ENCODE data around the gene DYSF. TPM values are rescaled to one million over a fixed set of nuclear protein-coding genes. Genes with fewer than 3 reads are reported as not detected.

DYSF gene
- total RNA-seq, 4 donors from 2014 or later: 17.4 to 40.7 (median 18.5) TPM

- intact Hi-C loops (cut with DNase I): no loop called here
- WGBS: 90% methylated on average over 6 of the region's 6 CpGs
- no peak for DNase-seq (ENCODE audit: extremely low spot score)
- Histone ChIP-seq H3K9me3 (no peaks in the 10 kb centered on the region), H3K27me3 (no peaks in the 10 kb centered on the region), H3K27ac (replicated peaks in 1 of 4) (no peak overlapping the region), H3K36me3 (peaks cover 0 to 56% (median 46%) of the 10 kb centered on the region in 4 donors), H3K4me3 (no peak overlapping the region), H3K4me1 (no peaks in the 10 kb centered on the region)
- TF ChIP-seq POLR2A (IDR thresholded peaks at IDR 0.05; ENCODE audit: low read depth) (no peak), CTCF (IDR thresholded peaks at IDR 0.05) (no peak), POLR2AphosphoS5 (IDR thresholded peaks at IDR 0.05) (no peak), EP300 (IDR thresholded peaks at IDR 0.05) (no peak)
These were observed 227.6 kb downstream of the DYSF start for GRCh38 chr2:71680925-71681324.

GRCh38 chr2:71681626-71682025 is 228.3 kb downstream of the DYSF start:
- WGBS: 93% methylated on average over 4 of the region's 5 CpGs
- no peak for DNase-seq (ENCODE audit: extremely low spot score)
- H3K27ac ChIP-seq (replicated peaks in 1 of 4): no peak overlapping the region
- no peaks in the 10 kb centered on the region for H3K9me3 ChIP-seq
- H3K36me3 ChIP-seq: peaks cover 0 to 63% (median 50%) of the 10 kb centered on the region in 4 donors
- no peaks in the 10 kb centered on the region for H3K27me3 ChIP-seq
- intact Hi-C loops (cut with DNase I): no loop called here
- H3K4me1 ChIP-seq: no peaks in the 10 kb centered on the region
- H3K4me3 ChIP-seq: no peak overlapping the region
- TF ChIP-seq CTCF (IDR thresholded peaks at IDR 0.05) (no peak), POLR2A (IDR thresholded peaks at IDR 0.05; ENCODE audit: low read depth) (no peak), EP300 (IDR thresholded peaks at IDR 0.05) (no peak), POLR2AphosphoS5 (IDR thresholded peaks at IDR 0.05) (no peak)

- Histone ChIP-seq H3K36me3 (peaks cover 0 to 69% (median 55%) of the 10 kb centered on the region in 4 donors), H3K9me3 (no peaks in the 10 kb centered on the region), H3K27me3 (no peaks in the 10 kb centered on the region), H3K27ac (replicated peaks in 1 of 4) (no peak overlapping the region), H3K4me3 (no peak overlapping the region), H3K4me1 (no peaks in the 10 kb centered on the region)
- no peak for DNase-seq (ENCODE audit: extremely low spot score)
- intact Hi-C loops (cut with DNase I): no loop called here
- no peak for TF ChIP-seq EP300 (IDR thresholded peaks at IDR 0.05)
- WGBS: 98% methylated on average over 11 of the region's 11 CpGs
These were observed 229.0 kb downstream of the DYSF start for GRCh38 chr2:71682341-71682740.

- TF ChIP-seq POLR2A (IDR thresholded peaks at IDR 0.05; ENCODE audit: low read depth) (no peak), EP300 (IDR thresholded peaks at IDR 0.05) (no peak), POLR2AphosphoS5 (IDR thresholded peaks at IDR 0.05) (no peak), CTCF (IDR thresholded peaks at IDR 0.05) (no peak)
- peaks cover 0 to 75% (median 63%) of the 10 kb centered on the region in 4 donors for H3K36me3 ChIP-seq
- H3K4me1 ChIP-seq: no peaks in the 10 kb centered on the region
- no peak for DNase-seq (ENCODE audit: extremely low spot score)
- 83% methylated on average over 2 of the region's 6 CpGs for WGBS
- H3K27ac ChIP-seq (replicated peaks in 1 of 4): no peak overlapping the region
- no peaks in the 10 kb centered on the region for H3K27me3 ChIP-seq
- H3K9me3 ChIP-seq: no peaks in the 10 kb centered on the region
- no peak overlapping the region for H3K4me3 ChIP-seq
- intact Hi-C loops (cut with DNase I): no loop called here
These were observed 229.7 kb downstream of the DYSF start for GRCh38 chr2:71683070-71683469.

GRCh38 chr2:71683666-71684065 is 230.3 kb downstream of the DYSF start:
- DNase-seq (ENCODE audit: extremely low spot score): no peak
- Histone ChIP-seq H3K27ac (replicated peaks in 1 of 4) (no peak overlapping the region), H3K4me1 (no peaks in the 10 kb centered on the region), H3K4me3 (no peak overlapping the region), H3K27me3 (no peaks in the 10 kb centered on the region), H3K9me3 (no peaks in the 10 kb centered on the region), H3K36me3 (peaks cover 0 to 80% (median 68%) of the 10 kb centered on the region in 4 donors)
- intact Hi-C loops (cut with DNase I): no loop called here
- TF ChIP-seq CTCF (IDR thresholded peaks at IDR 0.05) (no peak), EP300 (IDR thresholded peaks at IDR 0.05) (no peak), POLR2AphosphoS5 (IDR thresholded peaks at IDR 0.05) (no peak), POLR2A (IDR thresholded peaks at IDR 0.05; ENCODE audit: low read depth) (no peak)
- 100% methylated on average over 1 of the region's 1 CpG for WGBS
